Measurements from ENCODE around the gene MGAT5.

MGAT5 gene

DNA sequence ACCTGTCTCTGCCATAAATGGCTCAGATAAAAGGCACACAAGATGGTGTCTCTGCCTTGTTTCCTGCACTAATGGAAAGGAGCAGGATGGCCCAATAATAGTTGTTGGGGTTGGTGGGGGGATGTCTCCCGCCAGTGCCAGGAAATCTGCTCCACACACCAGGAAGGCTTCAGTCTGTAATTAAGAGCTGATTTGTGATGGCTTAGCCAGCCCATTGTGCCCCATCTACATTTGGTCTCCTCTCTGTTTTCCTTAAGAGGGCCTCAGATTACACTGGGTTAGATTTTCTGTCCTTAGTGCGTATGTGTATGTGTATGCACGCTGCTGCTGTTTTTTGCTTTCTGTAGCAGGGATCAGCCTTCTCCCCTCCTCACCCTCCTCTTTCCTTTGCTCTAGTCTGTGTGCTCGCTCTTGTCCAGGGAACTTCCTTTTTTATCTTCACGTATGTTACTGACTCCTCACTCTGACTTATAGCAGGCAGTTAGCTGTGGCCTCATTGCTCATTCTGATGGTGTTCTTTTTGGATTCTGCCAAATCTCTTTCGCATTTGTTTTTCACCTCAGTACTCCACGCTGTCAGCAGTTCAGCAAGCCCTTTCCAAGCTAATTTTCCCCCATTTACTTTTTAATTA, 33.4 kb upstream of the MGAT5 start:
- H3K4me2 ChIP-seq = no peak overlapping the region
- no peak overlapping the region for H2AFZ ChIP-seq (ENCODE audit: low read depth)
- H3K79me2 ChIP-seq (ENCODE audit: insufficient read depth, low read depth) = peaks cover 65% of the 10 kb centered on the region
- H3K27me3 ChIP-seq (ENCODE audit: insufficient read depth, low read depth) = no peaks in the 10 kb centered on the region
- peaks cover 28% of the 10 kb centered on the region for H3K4me1 ChIP-seq (ENCODE audit: low read depth, poor library complexity, severe bottlenecking)
- no peak overlapping the region for H3K4me3 ChIP-seq (IDR thresholded peaks at IDR 0.05; ENCODE audit: insufficient read depth, low read depth, low read length)
- TF ChIP-seq, protein P1, sequence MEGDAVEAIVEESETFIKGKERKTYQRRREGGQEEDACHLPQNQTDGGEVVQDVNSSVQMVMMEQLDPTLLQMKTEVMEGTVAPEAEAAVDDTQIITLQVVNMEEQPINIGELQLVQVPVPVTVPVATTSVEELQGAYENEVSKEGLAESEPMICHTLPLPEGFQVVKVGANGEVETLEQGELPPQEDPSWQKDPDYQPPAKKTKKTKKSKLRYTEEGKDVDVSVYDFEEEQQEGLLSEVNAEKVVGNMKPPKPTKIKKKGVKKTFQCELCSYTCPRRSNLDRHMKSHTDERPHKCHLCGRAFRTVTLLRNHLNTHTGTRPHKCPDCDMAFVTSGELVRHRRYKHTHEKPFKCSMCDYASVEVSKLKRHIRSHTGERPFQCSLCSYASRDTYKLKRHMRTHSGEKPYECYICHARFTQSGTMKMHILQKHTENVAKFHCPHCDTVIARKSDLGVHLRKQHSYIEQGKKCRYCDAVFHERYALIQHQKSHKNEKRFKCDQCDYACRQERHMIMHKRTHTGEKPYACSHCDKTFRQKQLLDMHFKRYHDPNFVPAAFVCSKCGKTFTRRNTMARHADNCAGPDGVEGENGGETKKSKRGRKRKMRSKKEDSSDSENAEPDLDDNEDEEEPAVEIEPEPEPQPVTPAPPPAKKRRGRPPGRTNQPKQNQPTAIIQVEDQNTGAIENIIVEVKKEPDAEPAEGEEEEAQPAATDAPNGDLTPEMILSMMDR (conservative IDR thresholded peaks at IDR 0.05; ENCODE audit: low read depth, low read length) = no peak
- no peak overlapping the region for H3K9ac ChIP-seq
- H3K36me3 ChIP-seq (ENCODE audit: insufficient read depth) = no peaks in the 10 kb centered on the region
- H3K27ac ChIP-seq = no peak overlapping the region
- H4K20me1 ChIP-seq (ENCODE audit: insufficient read depth) = no peaks in the 10 kb centered on the region

DNA sequence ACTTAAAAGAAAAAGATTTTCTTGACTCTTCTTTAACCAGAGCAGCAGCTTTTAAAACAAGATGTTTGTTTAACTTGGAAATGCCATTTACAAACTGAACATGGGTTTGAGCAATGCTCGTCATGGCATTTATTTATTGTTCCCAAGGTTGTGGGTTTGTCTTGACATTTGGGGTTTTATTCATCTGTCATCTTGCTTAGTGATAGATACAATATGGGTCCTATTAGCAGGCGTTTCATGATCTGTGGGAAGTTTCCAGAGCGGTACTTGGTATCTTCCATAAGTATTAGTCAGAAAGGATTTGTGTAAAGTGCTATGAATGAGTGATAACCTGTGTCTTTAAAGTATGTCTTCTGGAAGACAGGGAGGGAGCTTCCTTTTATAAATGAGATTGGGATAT, 29.9 kb upstream of the MGAT5 start:
- Histone ChIP-seq H3K79me2 (ENCODE audit: insufficient read depth, low read depth) (peaks cover 65% of the 10 kb centered on the region), H3K4me2 (no peak overlapping the region), H3K27ac (no peak overlapping the region), H3K4me3 (IDR thresholded peaks at IDR 0.05; ENCODE audit: insufficient read depth, low read depth, low read length) (no peak overlapping the region), H4K20me1 (ENCODE audit: insufficient read depth) (no peaks in the 10 kb centered on the region), H2AFZ (ENCODE audit: low read depth) (no peak overlapping the region), H3K27me3 (ENCODE audit: insufficient read depth, low read depth) (no peaks in the 10 kb centered on the region), H3K4me1 (ENCODE audit: low read depth, poor library complexity, severe bottlenecking) (peaks cover 5% of the 10 kb centered on the region), H3K36me3 (ENCODE audit: insufficient read depth) (no peaks in the 10 kb centered on the region), H3K9ac (no peak overlapping the region)
- TF ChIP-seq, protein P1 (conservative IDR thresholded peaks at IDR 0.05; ENCODE audit: low read depth, low read length) = no peak

DNA sequence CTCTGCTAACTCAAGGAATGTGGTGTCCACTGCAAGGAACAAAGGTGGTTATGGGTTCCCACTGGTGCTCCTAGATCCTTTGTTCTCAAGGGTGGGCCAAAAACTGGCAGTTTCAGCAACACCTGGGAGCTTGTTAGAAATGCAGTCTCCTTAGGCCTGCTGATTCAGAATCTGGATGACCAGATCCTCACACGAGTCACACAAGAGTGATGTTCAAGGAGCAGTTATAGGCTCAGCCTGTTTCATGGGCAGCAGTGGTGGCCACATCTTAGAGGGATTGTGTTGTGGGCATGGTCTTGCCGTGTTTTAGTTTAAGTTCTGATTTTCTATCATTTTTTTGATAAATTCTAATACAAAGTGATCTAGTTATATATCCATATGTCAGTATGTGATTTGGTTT, 28.7 kb upstream of the MGAT5 start:
- Histone ChIP-seq H4K20me1 (ENCODE audit: insufficient read depth) (no peaks in the 10 kb centered on the region), H3K27me3 (ENCODE audit: insufficient read depth, low read depth) (no peaks in the 10 kb centered on the region), H3K36me3 (ENCODE audit: insufficient read depth) (no peaks in the 10 kb centered on the region), H3K79me2 (ENCODE audit: insufficient read depth, low read depth) (peaks cover 74% of the 10 kb centered on the region), H3K4me2 (no peak overlapping the region), H3K9ac (no peak overlapping the region), H3K4me1 (ENCODE audit: low read depth, poor library complexity, severe bottlenecking) (peaks cover 17% of the 10 kb centered on the region), H3K27ac (no peak overlapping the region), H3K4me3 (IDR thresholded peaks at IDR 0.05; ENCODE audit: insufficient read depth, low read depth, low read length) (no peak overlapping the region), H2AFZ (ENCODE audit: low read depth) (no peak overlapping the region)
- TF ChIP-seq, protein P1 (conservative IDR thresholded peaks at IDR 0.05; ENCODE audit: low read depth, low read length) = no peak

DNA sequence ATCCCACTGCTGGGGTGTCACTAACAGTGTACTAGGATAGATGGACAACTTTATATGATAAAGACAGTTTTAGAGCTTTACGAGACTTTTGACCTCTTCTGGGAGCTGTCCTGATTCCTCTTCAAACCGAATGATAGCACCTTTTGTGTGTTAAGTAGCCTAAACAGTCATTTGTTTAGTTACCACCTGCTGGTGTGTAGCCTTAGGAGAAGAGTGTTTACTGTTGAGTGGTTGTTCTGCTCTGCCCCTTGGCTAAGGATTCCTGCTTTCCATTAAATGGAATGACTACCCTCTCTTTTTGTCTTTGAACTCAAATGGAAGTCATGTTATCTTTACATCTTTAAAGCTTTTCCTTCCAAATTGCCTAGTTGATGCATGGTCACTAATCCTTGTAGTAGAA, 28.0 kb upstream of the MGAT5 start:
- Histone ChIP-seq H4K20me1 (ENCODE audit: insufficient read depth) (no peaks in the 10 kb centered on the region), H3K4me2 (no peak overlapping the region), H3K79me2 (ENCODE audit: insufficient read depth, low read depth) (peaks cover 81% of the 10 kb centered on the region), H3K4me1 (ENCODE audit: low read depth, poor library complexity, severe bottlenecking) (peaks cover 24% of the 10 kb centered on the region), H3K36me3 (ENCODE audit: insufficient read depth) (no peaks in the 10 kb centered on the region), H3K27ac (no peak overlapping the region), H3K27me3 (ENCODE audit: insufficient read depth, low read depth) (no peaks in the 10 kb centered on the region), H2AFZ (ENCODE audit: low read depth) (no peak overlapping the region), H3K4me3 (IDR thresholded peaks at IDR 0.05; ENCODE audit: insufficient read depth, low read depth, low read length) (no peak overlapping the region), H3K9ac (no peak overlapping the region)
- TF ChIP-seq, protein P1 (conservative IDR thresholded peaks at IDR 0.05; ENCODE audit: low read depth, low read length) = no peak
